Neural progenitor cell (in vitro differentiated cells): ENCODE measurements around the gene RNF115.

Experiments
- EZH2phosphoT487 ChIP-seq: fragments of 200-600 bp; sonication (generic); IDR thresholded peaks from 2 replicates; pipeline ENCODE4 v1.6.1; 2017; ENCODE audit warnings: antibody characterized with exemption
- TF ChIP-seq, protein P1 (sequence below): fragments of 200-600 bp; sonication (generic); IDR thresholded peaks from 2 replicates; pipeline ENCODE4 v1.5.1; 2017; ENCODE audit warnings: antibody characterized with exemption, mild to moderate bottlenecking

DNA sequence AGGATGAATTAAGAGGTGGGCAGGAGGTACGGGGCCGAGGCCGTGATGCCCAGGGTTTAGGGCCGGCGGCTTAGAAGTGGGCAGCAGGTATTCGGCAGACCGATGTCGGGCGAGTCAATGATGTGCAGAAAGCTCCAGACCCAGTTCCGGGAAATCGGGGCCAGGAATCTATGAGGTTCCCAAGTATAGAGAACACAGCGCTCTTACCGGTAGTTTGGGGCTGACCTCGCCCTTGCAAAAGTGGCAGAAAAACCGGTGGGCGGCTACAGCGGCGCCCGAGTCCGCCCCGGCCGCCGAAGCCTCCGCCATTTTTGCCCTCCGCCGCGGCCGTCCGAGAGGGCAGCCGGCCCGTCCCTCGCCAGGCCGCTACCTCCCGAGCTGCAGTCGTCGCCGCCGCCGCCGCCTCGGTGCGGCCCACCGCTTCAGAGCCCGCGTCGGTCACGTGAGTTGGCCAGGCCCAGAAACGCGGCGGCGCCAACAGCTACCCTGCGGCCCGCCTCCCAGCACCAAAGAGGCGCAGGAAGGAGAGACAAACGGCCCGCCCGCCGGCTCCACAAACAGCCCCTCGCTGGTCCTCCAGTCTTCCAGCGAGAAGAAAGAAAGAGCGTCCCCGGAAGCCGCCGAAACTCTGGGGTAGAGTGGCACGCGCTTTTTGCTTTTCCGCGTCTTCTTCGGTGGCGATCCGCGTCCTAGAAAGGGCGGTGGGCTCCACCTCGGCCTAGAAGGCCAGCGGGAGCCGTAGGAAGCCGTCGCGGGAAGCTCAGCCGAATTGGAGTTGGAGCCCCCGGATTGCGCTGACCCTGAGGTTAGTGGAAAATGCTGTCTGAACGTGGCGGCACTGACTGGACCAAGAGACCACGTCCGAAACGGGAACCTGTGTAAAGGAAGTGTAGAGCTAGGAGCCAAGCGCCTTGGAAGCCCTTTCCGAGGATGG lies at the start of gene RNF115, which contains the start of gene POLR3C:
- TF ChIP-seq, protein P1, sequence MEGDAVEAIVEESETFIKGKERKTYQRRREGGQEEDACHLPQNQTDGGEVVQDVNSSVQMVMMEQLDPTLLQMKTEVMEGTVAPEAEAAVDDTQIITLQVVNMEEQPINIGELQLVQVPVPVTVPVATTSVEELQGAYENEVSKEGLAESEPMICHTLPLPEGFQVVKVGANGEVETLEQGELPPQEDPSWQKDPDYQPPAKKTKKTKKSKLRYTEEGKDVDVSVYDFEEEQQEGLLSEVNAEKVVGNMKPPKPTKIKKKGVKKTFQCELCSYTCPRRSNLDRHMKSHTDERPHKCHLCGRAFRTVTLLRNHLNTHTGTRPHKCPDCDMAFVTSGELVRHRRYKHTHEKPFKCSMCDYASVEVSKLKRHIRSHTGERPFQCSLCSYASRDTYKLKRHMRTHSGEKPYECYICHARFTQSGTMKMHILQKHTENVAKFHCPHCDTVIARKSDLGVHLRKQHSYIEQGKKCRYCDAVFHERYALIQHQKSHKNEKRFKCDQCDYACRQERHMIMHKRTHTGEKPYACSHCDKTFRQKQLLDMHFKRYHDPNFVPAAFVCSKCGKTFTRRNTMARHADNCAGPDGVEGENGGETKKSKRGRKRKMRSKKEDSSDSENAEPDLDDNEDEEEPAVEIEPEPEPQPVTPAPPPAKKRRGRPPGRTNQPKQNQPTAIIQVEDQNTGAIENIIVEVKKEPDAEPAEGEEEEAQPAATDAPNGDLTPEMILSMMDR, result no peak
- TF ChIP-seq EZH2phosphoT487, result no peak
